GM19238 (cell line): ENCODE measurements around the gene SCART1.
"Not testable (repeated sequence)": the region's sequence is repeated elsewhere in the genome, so short reads cannot be mapped to it uniquely, and the experiment has no call there.

ENCODE experiments used
- DNase-seq: peaks from one replicate; pipeline ENCODE4 v3.0.0; 2011; ENCODE audit warnings: low spot score; ENCODE audit not compliant: insufficient read length

The SCART1 gene

DNA sequence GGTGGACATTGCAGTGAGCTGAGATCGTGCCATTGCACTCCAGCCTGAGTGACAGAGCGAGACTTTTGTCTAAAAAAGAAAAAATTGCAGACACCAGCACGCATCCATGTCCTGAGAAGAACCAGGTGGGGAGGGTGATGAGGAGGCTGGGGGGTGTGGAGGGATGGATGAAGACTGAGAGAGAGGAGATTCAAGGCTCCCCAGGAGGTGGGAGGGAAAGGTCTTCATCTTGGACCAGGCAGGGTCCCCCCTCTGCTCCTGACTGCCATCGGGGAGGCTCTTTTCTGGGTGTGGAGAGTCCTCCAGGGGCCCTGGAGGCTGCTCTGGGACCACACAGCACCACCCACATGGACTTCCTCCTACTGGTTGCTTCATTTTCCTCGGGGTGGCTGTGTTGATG, 1.5 kb downstream of the SCART1 start:
- no peak for DNase-seq

GRCh38 chr10:133455611-133456031, 1.9 kb downstream of the SCART1 start:
- DNase-seq = no peak

DNA sequence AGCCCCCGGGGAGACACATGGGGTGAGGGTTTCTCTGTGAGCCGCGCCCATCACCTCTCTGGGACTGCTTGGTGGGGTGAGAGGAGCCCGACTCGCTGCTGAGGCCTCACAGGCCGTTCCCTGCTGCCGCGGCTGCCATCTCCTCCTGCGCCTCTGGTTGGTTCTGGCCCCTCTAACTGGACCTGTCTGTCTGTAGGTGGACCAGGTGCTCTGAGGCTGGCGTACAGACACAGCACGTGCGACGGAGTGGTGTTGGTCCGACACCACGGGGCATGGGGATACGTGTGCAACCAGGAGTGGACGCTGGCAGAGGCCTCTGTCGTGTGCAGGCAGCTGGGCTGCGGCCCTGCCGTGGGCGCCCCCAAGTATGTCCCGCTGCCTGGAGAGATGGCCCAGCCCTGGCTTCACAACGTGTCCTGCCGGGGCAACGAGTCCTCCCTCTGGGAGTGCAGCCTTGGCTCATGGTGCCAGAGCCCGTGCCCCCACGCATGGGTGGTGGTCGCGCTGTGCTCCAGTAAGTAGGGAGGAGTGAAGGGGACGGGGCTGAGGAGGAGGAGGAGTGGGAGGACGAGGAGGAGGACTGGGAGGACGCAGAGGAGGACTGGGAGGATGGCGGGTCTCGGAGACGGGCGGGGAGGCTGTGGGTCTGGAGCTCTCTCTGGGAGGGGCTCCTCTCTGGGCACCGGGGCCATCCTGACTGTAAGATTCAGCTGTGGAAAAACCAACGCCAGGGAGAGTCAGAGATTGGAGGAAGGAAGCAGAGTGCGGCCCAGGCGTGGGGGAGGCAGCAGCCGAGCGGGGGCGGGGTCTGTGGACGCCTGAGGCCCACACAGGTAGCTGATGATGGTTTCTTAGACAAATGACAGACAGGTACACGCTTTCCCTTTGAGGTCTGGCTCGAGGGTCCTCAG, 2.6 kb downstream of the SCART1 start:
- DNase-seq = no peak

DNA sequence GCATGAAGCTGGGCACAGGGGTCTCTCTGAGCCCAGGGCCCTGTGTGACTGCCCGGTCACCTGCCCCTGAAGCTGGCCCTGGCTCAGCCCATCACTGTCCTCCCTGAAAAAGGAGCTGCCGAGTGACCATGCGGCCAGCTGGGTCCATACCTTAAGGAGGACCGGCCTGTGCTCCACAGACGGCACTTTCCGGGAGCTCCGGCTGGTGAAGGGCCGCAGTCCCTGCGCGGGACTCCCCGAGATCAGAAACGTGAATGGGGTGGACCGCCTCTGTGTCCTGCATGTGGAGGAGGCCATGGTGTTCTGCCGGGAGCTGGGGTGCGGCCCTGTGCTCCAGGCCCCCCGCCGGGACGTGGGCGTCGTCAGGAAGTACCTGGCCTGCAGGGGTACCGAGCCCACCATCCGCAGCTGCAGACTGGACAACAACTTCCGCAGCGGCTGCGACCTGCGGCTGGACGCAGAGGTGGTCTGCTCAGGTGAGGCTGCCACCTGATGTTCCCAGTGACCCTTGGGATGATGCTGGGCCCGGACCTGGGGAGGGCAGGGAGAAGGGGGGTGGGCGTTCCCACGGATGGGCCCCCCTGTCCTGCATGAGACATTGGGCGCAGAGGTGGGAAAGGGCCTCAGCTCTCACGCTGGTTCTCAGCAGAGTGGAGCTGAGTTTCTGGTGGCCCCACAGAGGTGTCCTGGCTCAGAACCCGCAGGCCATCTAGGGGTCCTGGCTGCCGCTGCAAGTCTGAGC, 3.5 kb downstream of the SCART1 start:
- no peak for DNase-seq

- no peak for DNase-seq
Measured at GRCh38 chr10:133458021-133458709, 4.4 kb downstream of the SCART1 start.

GRCh38 chr10:133458710-133459453, 5.1 kb downstream of the SCART1 start:
- no peak for DNase-seq

- no peak for DNase-seq
Measured at GRCh38 chr10:133459454-133460207, 5.9 kb downstream of the SCART1 start.

DNA sequence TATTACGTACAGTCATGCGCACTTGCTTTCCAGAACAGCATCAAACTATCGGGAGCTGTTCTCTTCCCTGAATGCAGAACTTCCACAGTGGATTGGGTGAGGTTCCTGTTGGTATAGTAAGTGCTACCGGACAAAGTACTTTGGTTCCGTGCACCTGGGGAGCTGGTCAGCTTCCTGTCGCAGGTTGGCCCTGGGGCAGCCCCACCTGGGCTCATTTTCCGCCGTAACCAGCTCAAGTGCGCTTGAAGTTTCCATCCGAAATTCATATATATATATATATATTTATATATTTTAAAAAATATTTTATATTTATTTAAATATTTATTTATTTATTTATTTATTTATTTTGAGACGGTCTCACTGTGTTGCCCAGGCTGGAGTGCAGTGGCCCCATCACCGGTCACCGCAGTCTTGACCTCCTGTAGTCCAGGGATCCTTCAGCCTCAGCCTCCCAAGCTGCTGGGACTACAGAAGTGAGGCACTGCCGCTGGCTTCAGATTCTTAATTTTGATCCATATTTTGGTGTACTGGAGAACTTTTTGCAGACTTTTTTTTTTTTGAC, 6.5 kb downstream of the SCART1 start:
- no peak for DNase-seq

- no peak for DNase-seq
Measured at GRCh38 chr10:133461027-133461426, 7.3 kb downstream of the SCART1 start.

GRCh38 chr10:133461841-133462240, 8.1 kb downstream of the SCART1 start:
- no peak for DNase-seq

- DNase-seq = no peak
Measured at GRCh38 chr10:133462512-133463305, 9.0 kb downstream of the SCART1 start.

GRCh38 chr10:133464582-133465031, 10.9 kb downstream of the SCART1 start:
- no peak for DNase-seq

GRCh38 chr10:133465191-133465949, 11.6 kb downstream of the SCART1 start:
- no peak for DNase-seq

DNA sequence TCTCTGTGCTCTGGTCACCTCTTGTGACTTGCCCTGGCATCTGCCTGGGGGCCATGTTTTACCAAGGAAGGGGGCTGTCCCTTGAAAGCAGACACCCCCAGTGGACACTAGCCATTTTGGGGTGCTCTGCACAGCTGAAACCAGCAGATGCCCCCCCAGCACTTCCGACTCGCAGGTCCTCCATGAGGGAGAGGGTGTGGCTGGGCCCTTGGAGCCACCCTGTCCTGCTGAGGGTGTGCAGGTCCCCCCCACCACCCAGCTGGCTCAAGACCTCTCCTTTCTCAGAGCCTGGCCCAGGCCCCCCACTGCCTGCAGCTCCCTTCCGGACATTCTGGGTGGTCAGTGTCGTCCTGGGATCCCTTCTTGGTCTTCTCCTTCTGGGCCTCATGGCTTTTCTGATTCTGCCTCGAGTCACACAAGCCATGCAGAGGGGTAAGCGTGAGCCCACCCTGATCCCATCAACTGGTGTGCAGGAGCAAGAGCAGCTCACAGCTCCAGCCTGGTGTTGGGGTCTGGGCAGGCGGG, 12.3 kb downstream of the SCART1 start:
- DNase-seq = no peak

GRCh38 chr10:133466683-133467275, 13.0 kb downstream of the SCART1 start:
- DNase-seq = no peak

- no peak for DNase-seq
Measured at GRCh38 chr10:133467286-133467911, 13.7 kb downstream of the SCART1 start.

GRCh38 chr10:133469205-133469604, 15.5 kb downstream of the SCART1 start:
- DNase-seq = not testable (repeated sequence)
